PFSK-1 (cell line): Measurements from ENCODE around the gene DOK5.

Source experiments
- FOXP2 ChIP-seq: optimal IDR thresholded peaks from 2 replicates; pipeline ENCODE3; 2011; ENCODE audit warnings: borderline replicate concordance, control low read depth, inconsistent platforms; ENCODE audit not compliant: insufficient read depth; ENCODE audit errors: extremely low read length, extremely low read depth
- POLR2AphosphoS5 ChIP-seq: IDR thresholded peaks from 2 replicates; pipeline ENCODE4 v1.6.1; 2012; ENCODE audit warnings: low read depth, mild to moderate bottlenecking, control low read depth, low read length, moderate library complexity
- REST ChIP-seq, 2 experiments: IDR thresholded peaks; 2 replicates each; pipeline versions ENCODE4 v1.6.1 to v1.8.0; 2011 to 2012; ENCODE audit warnings: low read depth in 2 of 2, low read length in 2 of 2, control low read depth in 1 of 2, inconsistent platforms in 1 of 2, mild to moderate bottlenecking in 1 of 2, moderate library complexity in 1 of 2; ENCODE audit not compliant: insufficient read depth in 1 of 2
- SIN3A ChIP-seq: IDR thresholded peaks from 2 replicates; pipeline ENCODE4 v1.6.1; 2012; ENCODE audit warnings: mild to moderate bottlenecking, low read length, moderate library complexity, borderline replicate concordance; ENCODE audit not compliant: insufficient read depth
- TAF1 ChIP-seq: IDR thresholded peaks from 2 replicates; pipeline ENCODE4 v1.6.1; 2012; ENCODE audit warnings: low read length, control low read depth, borderline replicate concordance; ENCODE audit not compliant: insufficient read depth

Gene DOK5

GRCh38 chr20:54515793-54516628 is 40.6 kb downstream of the DOK5 start:
- TF ChIP-seq SIN3A (no peak), TAF1 (no peak), REST (IDR thresholded peaks at IDR 0.05; ENCODE audit: insufficient read depth in 1 of 2, low read depth in 2 of 2, low read length in 2 of 2) (no peak)

GRCh38 chr20:54517241-54517975 is 42.0 kb downstream of the DOK5 start:
- TF ChIP-seq REST (IDR thresholded peaks at IDR 0.05; ENCODE audit: insufficient read depth in 1 of 2, low read depth in 2 of 2, low read length in 2 of 2) (no peak), FOXP2 (no peak), POLR2AphosphoS5 (no peak), SIN3A (no peak), TAF1 (no peak)

- TF ChIP-seq SIN3A, result no peak
- TF ChIP-seq FOXP2, result no peak
- no peak for TF ChIP-seq POLR2AphosphoS5
- no peak for TF ChIP-seq REST (IDR thresholded peaks at IDR 0.05; ENCODE audit: insufficient read depth in 1 of 2, low read depth in 2 of 2, low read length in 2 of 2)
- no peak for TF ChIP-seq TAF1
Measured at GRCh38 chr20:54524849-54525248, 49.5 kb downstream of the DOK5 start.

GRCh38 chr20:54525916-54526590 is 50.7 kb downstream of the DOK5 start:
- TF ChIP-seq FOXP2 (no peak), POLR2AphosphoS5 (no peak), SIN3A (no peak), REST (IDR thresholded peaks at IDR 0.05; ENCODE audit: insufficient read depth in 1 of 2, low read depth in 2 of 2, low read length in 2 of 2) (no peak), TAF1 (no peak)
